HCT116 (cell line): ENCODE data around the gene AKR1C4. TPM values are rescaled to one million over a fixed set of nuclear protein-coding genes. Genes with fewer than 3 reads are reported as not detected.

Experiments used
- ATAC-seq: fragments of 200-7000 bp; cut with Tn5 transposase; 2 replicates; pipeline ENCODE4 v1.9.1; 2020; ENCODE audit warnings: mild to moderate bottlenecking, moderate library complexity
- BruUV-seq: library from RNA; stranded (reverse); fragments of 400-500 nt; replicated peaks from 2 replicates; lab custom pipeline; 2021; lab: Mats Ljungman, UMichigan
- CTCF ChIA-PET: fragments of 300-600 bp; sonication (Branson Sonifier 250); formaldehyde crosslinking; loops from one replicate; lab custom pipeline; 2021; ENCODE audit warnings: antibody characterized with exemption; lab: Charles Lee
- POLR2A ChIA-PET: fragments of 300-600, 350-600 bp; sonication (Branson Sonifier 250); formaldehyde crosslinking; loops from one replicate; lab custom pipeline; 2021; ENCODE audit warnings: antibody characterized with exemption; lab: Charles Lee
- RAD21 ChIA-PET, 2 experiments: fragments of 300-600 bp; sonication (Branson Sonifier 250); formaldehyde crosslinking; loops; one replicate each; lab custom pipeline; 2023; ENCODE audit warnings: low total read pairs in 2 of 2; ENCODE audit not compliant: uncharacterized antibody in 2 of 2, unreplicated experiment in 2 of 2, low non-redundant PET in 1 of 2; lab: Charles Lee
- DNase-seq: peaks from one replicate; pipeline ENCODE4 v3.0.0-alpha.2; 2010; ENCODE audit warnings: low read depth, low spot score
- H2AFZ ChIP-seq: fragments of 200-600 bp; shearing (Covaris generic), sonication (generic); 2 replicates; pipeline ENCODE4 v1.6.1; 2017; ENCODE audit warnings: low read depth, mixed run types, mixed read lengths, antibody characterized with exemption, low read length; ENCODE audit not compliant: poor library complexity, severe bottlenecking
- H3K27ac ChIP-seq: 2 replicates; pipeline ENCODE4 v1.5.1; 2012; ENCODE audit warnings: low read depth, low read length
- H3K27me3 ChIP-seq: fragments of 200-600 bp; sonication (generic); 2 replicates; pipeline ENCODE4 v1.6.1; 2016; ENCODE audit warnings: mixed run types, low read length, mixed read lengths; ENCODE audit not compliant: insufficient read depth
- H3K36me3 ChIP-seq, 2 experiments: fragments of 200-500 bp in 1 of 2; fragments of 200-600 bp in 1 of 2; sonication (Bioruptor generic) in 1 of 2; sonication (generic) in 1 of 2; 2 replicates each; pipeline versions ENCODE4 v1.5.1 to v1.6.1; 2014 to 2016; ENCODE audit warnings: low read length in 2 of 2, inconsistent platforms in 1 of 2, mixed read lengths in 1 of 2, mixed run types in 1 of 2; ENCODE audit not compliant: insufficient read depth in 2 of 2, control insufficient read depth in 1 of 2
- H3K4me1 ChIP-seq, 2 experiments: fragments of 200-600 bp in 1 of 2; sonication (generic) in 1 of 2; 2 replicates each; pipeline versions ENCODE4 v1.5.1 to v1.6.1; 2012 to 2017; ENCODE audit warnings: low read length in 2 of 2, inconsistent platforms in 1 of 2, mild to moderate bottlenecking in 1 of 2, mixed read lengths in 1 of 2, mixed run types in 1 of 2, moderate library complexity in 1 of 2; ENCODE audit not compliant: insufficient read depth in 2 of 2, control insufficient read depth in 1 of 2
- H3K4me2 ChIP-seq: fragments of 200-600 bp; sonication (generic); 2 replicates; pipeline ENCODE4 v1.6.1; 2017; ENCODE audit warnings: mixed run types, low read length, mixed read lengths
- H3K4me3 ChIP-seq, 2 experiments: fragments of 200-600 bp in 1 of 2; sonication (generic) in 1 of 2; replicated peaks in 1 of 2; 2 replicates each; pipeline ENCODE4 v1.5.1; 2011 to 2016; ENCODE audit warnings: low read length in 2 of 2, control low read depth in 1 of 2, low read depth in 1 of 2, mild to moderate bottlenecking in 1 of 2, mixed read lengths in 1 of 2, mixed run types in 1 of 2
- H3K79me2 ChIP-seq: fragments of 200-600 bp; sonication (generic); 2 replicates; pipeline ENCODE4 v1.6.1; 2017; ENCODE audit warnings: mild to moderate bottlenecking, mixed run types, low read length, moderate library complexity, mixed read lengths; ENCODE audit not compliant: insufficient read depth
- H3K9ac ChIP-seq: fragments of 200-600 bp; sonication (generic); 2 replicates; pipeline ENCODE4 v1.6.1; 2016; ENCODE audit warnings: low read length, mixed read lengths
- H3K9me2 ChIP-seq: fragments of 200-600 bp; sonication (generic), shearing (Covaris generic); 2 replicates; pipeline ENCODE4 v1.6.1; 2017; ENCODE audit warnings: mixed run types, mild to moderate bottlenecking, moderate library complexity; ENCODE audit not compliant: insufficient read depth
- H3K9me3 ChIP-seq, 2 experiments: fragments of 200-500 bp in 1 of 2; fragments of 200-600 bp in 1 of 2; sonication (Bioruptor generic) in 1 of 2; sonication (generic) in 1 of 2; 2 replicates each; pipeline ENCODE4 v1.6.1; 2014 to 2017; ENCODE audit warnings: low read length in 2 of 2, mixed read lengths in 2 of 2, inconsistent platforms in 1 of 2, low read depth in 1 of 2, mild to moderate bottlenecking in 1 of 2, mixed run types in 1 of 2, moderate library complexity in 1 of 2; ENCODE audit not compliant: control insufficient read depth in 1 of 2, insufficient read depth in 1 of 2
- H4K20me1 ChIP-seq: fragments of 200-600 bp; sonication (generic), shearing (Covaris generic); 2 replicates; pipeline ENCODE4 v1.6.1; 2017; ENCODE audit warnings: mixed run types, mild to moderate bottlenecking, moderate library complexity; ENCODE audit not compliant: insufficient read depth
- ATF3 ChIP-seq: IDR thresholded peaks from 2 replicates; pipeline ENCODE4 v1.6.1; 2012
- CBX3 ChIP-seq: IDR thresholded peaks from 2 replicates; pipeline ENCODE4 v1.6.1; 2012; ENCODE audit warnings: low read depth
- CTCF ChIP-seq, 3 experiments: fragments of 200-600 bp in 1 of 3; sonication (generic) in 1 of 3; IDR thresholded peaks in 2 of 3; conservative IDR thresholded peaks in 1 of 3; 2 replicates each; pipeline ENCODE4 v1.5.1; 2012 to 2017; ENCODE audit warnings: low read depth in 2 of 3, low read length in 2 of 3, antibody characterized with exemption in 1 of 3, borderline replicate concordance in 1 of 3, control low read depth in 1 of 3, mild to moderate bottlenecking in 1 of 3, mixed read lengths in 1 of 3, mixed run types in 1 of 3, moderate library complexity in 1 of 3; ENCODE audit not compliant: insufficient read depth in 1 of 3
- EGR1 ChIP-seq: IDR thresholded peaks from 2 replicates; pipeline ENCODE4 v1.6.1; 2012; ENCODE audit warnings: low read depth
- JUND ChIP-seq: IDR thresholded peaks from 2 replicates; pipeline ENCODE4 v1.6.1; 2012
- SRF ChIP-seq: IDR thresholded peaks from 2 replicates; pipeline ENCODE4 v1.6.1; 2012; ENCODE audit warnings: low read depth
- YY1 ChIP-seq: IDR thresholded peaks from 2 replicates; pipeline ENCODE4 v1.6.1; 2011; ENCODE audit warnings: low read length, low read depth, moderate library complexity, mild to moderate bottlenecking; ENCODE audit not compliant: insufficient replicate concordance; ENCODE audit errors: extremely low read depth
- ZFX ChIP-seq: fragments of 450-650 bp; IDR thresholded peaks from 2 replicates; pipeline ENCODE4 v1.6.1; 2017
- intact Hi-C: fragments of 100-400 bp; cut with micrococcal nuclease; formaldehyde crosslinking; loops from 2 replicates; pipeline ENCODE4 v1.10.0; 2022
- total RNA-seq: library from RNA; stranded (reverse); gene quantifications from one replicate; pipeline ENCODE4 v1.2.1, GENCODE V29; 2021; ENCODE audit not compliant: unreplicated experiment
- TF ChIP-seq, protein P1 (sequence below): IDR thresholded peaks from 2 replicates; pipeline ENCODE4 v1.6.1; 2012; ENCODE audit warnings: low read depth

The AKR1C4 gene
- total RNA-seq, 1 experiment from 2014 or later: not detected

DNA sequence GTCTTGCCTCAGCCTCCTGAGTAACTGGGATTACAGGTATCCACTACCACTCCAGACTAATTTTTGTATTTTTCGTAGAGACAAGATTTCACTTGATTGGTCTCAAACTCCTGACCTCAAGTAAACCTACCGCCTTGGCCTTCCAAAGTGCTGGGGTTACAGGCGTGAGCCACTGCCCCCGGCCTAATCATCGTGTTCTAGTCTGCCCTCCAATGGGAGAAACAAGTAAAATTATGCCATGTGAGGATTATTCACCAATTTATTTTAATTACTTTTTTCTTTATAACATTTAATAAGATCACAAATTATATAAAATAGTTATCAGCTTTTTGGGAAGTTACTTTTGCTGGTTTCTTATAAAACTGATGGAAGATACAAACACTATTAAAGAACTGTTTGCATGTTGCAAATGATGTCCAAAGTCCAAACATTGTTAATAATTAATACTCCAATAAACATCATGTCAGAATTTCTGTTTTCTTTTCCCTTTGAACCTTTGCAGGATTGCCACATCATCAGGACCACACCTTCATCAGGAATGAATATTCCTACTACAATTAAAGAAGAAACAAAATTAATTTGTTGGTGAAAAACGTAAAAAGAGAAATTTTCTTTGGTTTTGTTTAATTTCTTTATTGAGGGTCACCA is 786 bp upstream of the AKR1C4 start:
- POLR2A ChIA-PET: no interaction called here
- H2AFZ ChIP-seq: no peak overlapping the region
- H3K36me3 ChIP-seq: no peaks in the 10 kb centered on the region
- DNase-seq (no peak), ATAC-seq (no peak)
- H3K9me2 ChIP-seq: peaks cover 3% of the 10 kb centered on the region; the same call in 1 of the 2 replicates
- no peaks in the 10 kb centered on the region for H3K27me3 ChIP-seq
- BruUV-seq: no TSS peak
- H3K4me3 ChIP-seq: no peak overlapping the region
- intact Hi-C loops: no loop called here
- H3K9ac ChIP-seq: no peak overlapping the region
- H3K9me3 ChIP-seq: no peaks in the 10 kb centered on the region
- H3K4me2 ChIP-seq: no peak overlapping the region
- H3K79me2 ChIP-seq: no peaks in the 10 kb centered on the region
- CTCF ChIA-PET: no interaction called here
- H4K20me1 ChIP-seq: no peaks in the 10 kb centered on the region
- RAD21 ChIA-PET: no interaction called here
- no peak overlapping the region for H3K27ac ChIP-seq
- H3K4me1 ChIP-seq: no peaks in the 10 kb centered on the region
- TF ChIP-seq JUND (no peak), EGR1 (no peak), CTCF (IDR thresholded peaks at IDR 0.05 in 2 of 3, conservative IDR thresholded peaks at IDR 0.05 in 1 of 3; ENCODE audit: borderline replicate concordance in 1 of 3, insufficient read depth in 1 of 3, low read depth in 2 of 3, low read length in 2 of 3) (no peak), YY1 (no peak), ATF3 (no peak), ZFX (no peak)

DNA sequence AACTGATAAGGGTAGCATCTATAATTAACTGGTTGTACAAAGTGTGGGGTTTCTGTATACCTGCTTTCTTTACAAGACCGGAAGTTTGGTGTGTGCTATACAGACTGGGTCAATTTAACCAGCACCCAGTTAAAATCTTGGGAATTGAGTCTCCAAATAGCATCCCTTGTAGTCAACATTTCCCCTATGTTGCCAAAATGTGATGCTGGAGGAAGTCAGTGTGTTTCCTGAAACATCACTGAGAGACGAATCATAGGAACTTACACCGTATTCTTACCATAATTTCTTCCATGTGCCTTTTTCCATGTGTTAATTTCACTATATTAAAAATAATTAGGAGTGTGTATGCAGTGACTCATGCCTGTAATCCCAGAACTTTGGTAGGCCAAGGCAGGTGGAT is 1.7 kb downstream of the AKR1C4 start:
- no peaks in the 10 kb centered on the region for H3K36me3 ChIP-seq
- no peak overlapping the region for H3K27ac ChIP-seq
- CTCF ChIA-PET: no interaction called here
- ATAC-seq (no peak), DNase-seq (no peak)
- no peak overlapping the region for H3K9ac ChIP-seq
- H3K4me1 ChIP-seq: no peaks in the 10 kb centered on the region
- TF ChIP-seq, protein P1, sequence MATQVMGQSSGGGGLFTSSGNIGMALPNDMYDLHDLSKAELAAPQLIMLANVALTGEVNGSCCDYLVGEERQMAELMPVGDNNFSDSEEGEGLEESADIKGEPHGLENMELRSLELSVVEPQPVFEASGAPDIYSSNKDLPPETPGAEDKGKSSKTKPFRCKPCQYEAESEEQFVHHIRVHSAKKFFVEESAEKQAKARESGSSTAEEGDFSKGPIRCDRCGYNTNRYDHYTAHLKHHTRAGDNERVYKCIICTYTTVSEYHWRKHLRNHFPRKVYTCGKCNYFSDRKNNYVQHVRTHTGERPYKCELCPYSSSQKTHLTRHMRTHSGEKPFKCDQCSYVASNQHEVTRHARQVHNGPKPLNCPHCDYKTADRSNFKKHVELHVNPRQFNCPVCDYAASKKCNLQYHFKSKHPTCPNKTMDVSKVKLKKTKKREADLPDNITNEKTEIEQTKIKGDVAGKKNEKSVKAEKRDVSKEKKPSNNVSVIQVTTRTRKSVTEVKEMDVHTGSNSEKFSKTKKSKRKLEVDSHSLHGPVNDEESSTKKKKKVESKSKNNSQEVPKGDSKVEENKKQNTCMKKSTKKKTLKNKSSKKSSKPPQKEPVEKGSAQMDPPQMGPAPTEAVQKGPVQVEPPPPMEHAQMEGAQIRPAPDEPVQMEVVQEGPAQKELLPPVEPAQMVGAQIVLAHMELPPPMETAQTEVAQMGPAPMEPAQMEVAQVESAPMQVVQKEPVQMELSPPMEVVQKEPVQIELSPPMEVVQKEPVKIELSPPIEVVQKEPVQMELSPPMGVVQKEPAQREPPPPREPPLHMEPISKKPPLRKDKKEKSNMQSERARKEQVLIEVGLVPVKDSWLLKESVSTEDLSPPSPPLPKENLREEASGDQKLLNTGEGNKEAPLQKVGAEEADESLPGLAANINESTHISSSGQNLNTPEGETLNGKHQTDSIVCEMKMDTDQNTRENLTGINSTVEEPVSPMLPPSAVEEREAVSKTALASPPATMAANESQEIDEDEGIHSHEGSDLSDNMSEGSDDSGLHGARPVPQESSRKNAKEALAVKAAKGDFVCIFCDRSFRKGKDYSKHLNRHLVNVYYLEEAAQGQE: no peak
- no peak for TF ChIP-seq CBX3
- no peak for TF ChIP-seq SRF
- H3K27me3 ChIP-seq: no peaks in the 10 kb centered on the region
- H3K9me3 ChIP-seq: no peaks in the 10 kb centered on the region
- no TSS peak for BruUV-seq
- POLR2A ChIA-PET: no interaction called here
- no peak overlapping the region for H3K4me2 ChIP-seq
- H3K4me3 ChIP-seq: no peak overlapping the region
- H3K9me2 ChIP-seq: peaks cover 3% of the 10 kb centered on the region; the same call in 1 of the 2 replicates
- RAD21 ChIA-PET: no interaction called here
- intact Hi-C loops: no loop called here
- H4K20me1 ChIP-seq: no peaks in the 10 kb centered on the region
- no peaks in the 10 kb centered on the region for H3K79me2 ChIP-seq
- H2AFZ ChIP-seq: no peak overlapping the region
